ENCODE data around the gene PLD5.

- no peak for TF ChIP-seq POLR2AphosphoS5 (IDR thresholded peaks at IDR 0.05)
- no peak for TF ChIP-seq POLR2A (IDR thresholded peaks at IDR 0.05)
These were observed 346.1 kb downstream of the PLD5 start for GRCh38 chr1:242178436-242178835.
